GM21526 (cell line): ENCODE data around the gene GIPC1.

Source experiments
- ATAC-seq: cut with Tn5 transposase; IDR thresholded peaks from one replicate; pipeline ENCODE4 v1.9.1; 2021; ENCODE audit warnings: moderate library complexity; ENCODE audit not compliant: unreplicated experiment, low FRiP score

Gene GIPC1

DNA sequence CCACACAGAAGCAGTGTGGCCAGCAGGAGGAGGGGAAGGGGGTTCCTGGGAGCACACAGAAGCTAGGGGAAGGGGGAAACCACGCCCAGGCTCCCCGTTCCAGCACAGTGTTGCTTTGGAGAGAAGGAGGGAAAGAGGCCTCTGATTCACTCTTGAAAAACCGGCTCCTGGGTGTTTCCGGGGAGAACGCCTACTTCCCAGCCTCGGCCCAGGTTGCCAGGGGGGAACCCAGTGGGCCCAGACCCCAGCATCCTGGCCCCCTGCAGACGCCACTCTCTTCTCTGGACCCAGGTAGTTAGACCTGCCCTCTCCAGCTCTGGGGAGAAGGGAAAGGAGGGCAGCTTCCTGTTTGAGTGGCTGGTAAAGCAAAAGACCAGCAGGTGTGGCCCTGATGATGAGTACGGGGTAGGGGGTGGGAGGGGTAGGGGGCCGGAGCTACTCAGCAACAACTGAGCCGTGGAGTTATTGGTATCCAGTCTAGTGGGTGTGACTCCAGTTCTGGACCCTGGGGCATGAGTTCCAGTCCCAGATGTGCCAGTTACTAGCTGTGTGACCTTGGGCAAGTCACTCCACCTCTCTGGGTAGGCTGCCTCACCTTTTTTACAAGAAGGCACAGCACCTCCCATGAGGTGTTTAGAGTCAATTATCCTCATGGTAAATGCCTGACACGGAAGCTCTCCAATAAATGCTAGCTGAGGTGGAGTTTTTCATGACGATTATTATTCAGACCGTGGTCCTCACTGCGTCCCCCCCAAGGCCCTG lies 836 bp downstream of the GIPC1 start:
- no peak for ATAC-seq

DNA sequence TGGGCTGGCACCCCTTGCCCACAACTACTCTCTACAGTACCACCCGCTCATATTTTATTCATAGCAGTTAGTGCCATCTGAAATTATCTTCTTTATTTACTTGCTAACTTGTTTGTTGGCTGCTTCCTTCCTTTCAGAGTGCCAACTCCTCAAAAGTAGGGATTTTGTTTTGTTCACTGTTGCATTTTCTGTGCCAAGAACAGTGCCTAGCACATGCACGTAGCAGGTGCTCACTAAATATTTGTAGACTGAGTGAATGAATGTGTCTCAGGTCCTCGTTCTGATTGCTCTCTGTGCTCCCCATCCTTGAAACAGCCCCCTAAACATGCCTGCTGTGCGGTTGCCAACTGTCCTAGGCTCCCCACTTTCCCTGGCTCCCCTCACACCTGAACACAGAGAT lies 1.5 kb downstream of the GIPC1 start:
- ATAC-seq: no peak

DNA sequence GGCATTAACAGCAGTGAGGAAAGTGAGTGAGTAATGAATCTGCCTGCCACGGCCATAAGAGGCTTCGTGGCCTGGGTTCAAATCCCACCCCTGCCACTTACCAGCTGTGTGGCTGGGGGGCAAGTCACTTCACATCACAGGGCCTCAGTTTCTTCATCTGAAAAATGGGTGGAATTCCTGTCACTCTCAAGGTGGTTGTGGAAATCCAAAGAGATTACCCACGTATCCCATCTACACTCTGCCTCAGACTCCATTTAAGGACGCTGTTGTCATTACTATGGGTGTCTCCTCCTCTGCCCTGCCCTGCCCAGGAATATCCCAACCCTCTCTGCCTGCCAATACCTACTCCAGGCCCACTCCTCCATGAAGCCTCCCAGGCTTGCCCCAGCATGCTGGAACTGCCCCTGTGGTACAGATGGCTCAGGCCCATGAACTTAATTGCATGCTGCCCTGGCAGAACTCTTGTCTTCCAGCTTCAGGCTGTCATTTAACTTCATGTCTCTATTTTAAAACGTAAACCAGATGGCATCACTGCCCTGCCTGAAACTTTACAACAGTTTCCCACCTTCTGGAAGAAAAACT lies 3.1 kb downstream of the GIPC1 start:
- ATAC-seq: no peak

DNA sequence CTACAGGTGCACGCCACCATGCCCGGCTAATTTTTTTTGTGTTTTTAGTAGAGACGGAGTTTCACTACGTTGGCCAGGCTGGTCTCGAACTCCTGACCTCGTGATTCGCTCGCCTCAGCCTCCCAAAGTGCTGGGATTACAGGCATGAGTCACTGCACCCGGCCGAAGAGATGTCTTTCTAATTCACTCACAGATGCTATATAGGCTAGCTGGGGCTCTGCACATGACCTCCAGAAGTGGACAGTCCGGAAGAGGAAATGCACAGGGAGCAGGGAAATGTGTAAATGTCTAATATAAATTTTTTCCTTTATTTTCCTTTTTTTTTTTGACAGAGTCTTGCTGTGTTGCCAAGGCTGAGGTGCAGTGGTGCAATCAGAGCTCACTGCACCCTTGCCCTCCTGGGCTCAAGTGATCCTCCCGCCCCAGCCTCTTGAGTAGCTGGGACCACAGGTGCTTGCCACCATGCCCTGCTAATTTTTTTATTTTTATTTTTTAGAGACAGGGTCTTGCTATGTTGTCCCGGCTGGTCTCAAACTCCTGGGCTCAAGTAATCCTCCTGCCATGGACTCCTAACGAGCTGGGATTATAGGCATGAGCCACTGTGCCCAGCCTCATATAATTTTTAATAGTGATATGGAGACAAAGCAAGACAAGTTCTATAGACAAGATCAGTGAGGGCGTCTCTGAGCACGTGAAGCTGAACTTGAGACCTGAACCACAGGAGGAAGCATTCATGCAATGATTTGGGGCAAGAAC lies 8.4 kb downstream of the GIPC1 start:
- no peak for ATAC-seq

DNA sequence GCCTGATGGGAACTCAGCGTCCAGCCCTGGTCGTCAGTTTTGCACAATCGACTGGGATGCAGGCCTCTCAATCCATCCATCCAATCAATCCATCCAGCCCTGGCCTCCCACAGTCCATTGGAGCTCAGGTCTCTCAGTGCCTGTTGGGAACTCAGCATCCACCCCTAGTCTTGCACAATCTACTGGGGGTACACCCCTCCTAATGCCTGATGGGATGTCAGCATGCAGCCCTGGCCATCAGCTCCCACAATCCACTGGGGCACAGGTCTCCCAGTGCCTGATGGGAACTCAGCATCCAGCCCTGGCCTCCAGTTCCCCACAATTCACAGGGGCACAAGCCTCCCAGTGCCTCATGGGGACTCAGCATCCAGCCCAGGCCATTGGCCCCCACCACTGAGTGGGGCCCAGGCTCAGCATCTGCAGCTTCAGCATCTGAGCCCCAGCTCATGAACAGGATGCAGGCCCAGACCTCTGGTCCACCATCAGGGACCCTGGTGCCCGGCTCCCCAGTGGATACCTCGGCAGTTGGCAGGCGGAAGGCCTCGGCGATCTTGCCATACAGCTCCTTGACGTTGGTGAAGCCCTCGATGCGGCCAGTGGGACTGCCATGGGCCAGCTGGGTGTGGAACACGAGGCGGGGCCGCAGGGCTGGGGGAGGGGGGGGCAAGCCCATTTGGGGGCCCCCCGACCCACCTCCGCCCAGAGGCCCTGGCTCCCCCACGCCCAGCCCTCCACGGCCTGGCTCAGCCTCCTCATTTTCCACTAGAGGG lies 13.6 kb downstream of the GIPC1 start:
- ATAC-seq: no peak

DNA sequence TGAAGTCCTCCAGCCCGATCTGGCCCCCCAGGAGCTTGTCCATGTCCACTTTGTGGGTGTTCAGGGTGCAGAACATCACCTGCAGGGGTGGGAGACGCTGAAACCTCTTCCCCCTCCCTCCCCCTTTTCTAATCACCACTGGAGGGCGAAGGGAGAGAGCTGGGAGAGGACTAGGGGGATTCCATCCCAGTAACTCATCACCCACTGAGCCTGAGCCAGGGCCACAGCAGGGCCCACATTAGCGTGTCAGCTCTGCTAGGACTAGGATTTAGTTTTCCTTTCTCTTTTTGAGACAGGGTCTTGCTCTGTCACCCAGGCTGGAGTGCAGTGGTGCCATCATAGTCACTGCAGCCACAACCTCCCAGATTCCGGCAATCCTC lies 15.2 kb downstream of the GIPC1 start:
- ATAC-seq: no peak

DNA sequence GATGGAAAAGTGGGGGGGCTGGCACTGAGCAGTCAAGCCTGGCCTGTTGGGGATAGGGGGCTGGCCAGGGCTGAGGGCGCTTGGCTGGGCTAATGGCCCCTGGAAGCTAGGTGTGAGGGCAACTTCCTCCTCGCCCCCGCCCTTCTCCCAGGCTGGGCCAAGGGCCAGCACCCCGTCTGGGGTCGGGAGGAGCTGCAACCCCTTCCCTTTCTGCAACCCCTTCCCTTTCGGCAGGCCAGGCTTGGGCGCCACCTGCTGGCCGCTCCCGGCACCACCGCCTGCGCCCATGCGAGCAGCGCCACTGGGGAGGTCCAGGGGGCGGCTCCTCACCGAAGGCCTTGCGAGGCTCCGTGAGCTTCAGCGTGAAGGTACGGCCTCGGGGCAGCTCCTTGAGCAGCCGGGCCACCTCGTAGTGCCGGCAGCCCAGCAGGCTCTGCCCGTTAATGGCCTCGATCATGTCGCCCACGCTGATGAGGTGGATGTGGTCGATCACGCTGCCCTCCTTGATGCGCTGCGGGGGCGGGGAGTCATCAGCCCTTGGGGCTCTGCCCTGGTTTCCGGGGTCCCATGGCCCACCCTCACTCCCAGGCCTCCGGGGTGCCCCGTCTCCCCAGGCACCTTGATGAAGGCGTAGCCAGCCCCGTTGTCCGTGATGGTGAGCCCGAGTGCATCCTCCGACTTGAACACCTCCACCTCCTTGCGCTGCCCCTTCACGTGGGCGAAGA lies 15.8 kb downstream of the GIPC1 start:
- ATAC-seq: no peak

DNA sequence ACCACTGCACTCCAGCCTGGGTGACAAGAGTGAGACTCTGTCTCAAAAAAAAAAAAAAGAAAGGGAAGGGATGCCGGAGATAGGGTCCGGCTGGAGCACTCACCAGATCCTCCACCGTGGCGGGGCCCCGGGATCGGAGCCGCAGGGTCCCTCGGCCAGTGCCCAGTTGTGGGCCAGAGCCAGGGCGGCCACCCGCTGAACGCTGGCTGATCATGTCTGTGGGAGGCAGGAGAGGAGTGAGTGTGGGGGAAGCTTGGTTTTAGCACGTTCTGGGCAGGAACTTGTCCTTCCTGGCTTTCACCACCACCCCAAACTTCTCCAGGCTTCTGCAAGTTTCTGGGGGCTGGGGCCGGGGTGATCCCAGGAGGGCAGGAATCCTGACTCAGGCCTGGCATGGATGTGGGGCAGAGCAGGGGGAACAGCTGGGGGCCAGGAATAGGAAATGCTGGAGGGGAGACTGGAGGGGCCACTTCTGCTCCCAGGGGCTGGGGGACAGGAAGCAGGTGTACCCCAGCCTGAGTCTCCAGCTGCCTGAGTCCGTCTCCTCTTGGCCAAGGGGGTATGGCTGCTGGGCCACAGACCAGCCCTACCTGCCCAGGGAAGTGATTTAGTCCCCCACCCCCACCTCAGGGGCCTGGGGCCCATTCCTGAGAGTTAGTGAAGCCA lies 16.5 kb downstream of the GIPC1 start:
- ATAC-seq: no peak

DNA sequence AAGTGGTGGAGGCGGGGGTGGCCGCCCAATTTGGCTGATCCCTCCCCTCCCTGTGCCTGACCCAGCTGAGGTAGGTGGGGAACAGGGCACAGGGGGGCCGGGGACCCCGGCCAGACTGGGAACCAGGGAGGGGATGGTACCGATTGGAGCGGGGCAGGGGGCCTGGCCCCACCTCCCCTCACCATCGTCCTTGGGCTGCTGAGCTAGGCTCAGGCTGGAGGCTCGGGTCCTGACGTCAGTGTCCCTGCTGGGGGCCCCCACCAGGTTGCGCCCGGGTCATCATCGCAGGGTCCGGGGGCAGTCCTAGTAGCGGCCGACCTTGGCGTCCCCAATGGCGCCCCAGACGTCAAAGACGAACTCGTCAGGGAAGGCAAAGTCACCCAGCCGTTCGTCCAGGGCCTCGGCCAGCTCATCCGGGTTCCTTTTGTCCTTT lies 17.8 kb downstream of the GIPC1 start:
- no peak for ATAC-seq

DNA sequence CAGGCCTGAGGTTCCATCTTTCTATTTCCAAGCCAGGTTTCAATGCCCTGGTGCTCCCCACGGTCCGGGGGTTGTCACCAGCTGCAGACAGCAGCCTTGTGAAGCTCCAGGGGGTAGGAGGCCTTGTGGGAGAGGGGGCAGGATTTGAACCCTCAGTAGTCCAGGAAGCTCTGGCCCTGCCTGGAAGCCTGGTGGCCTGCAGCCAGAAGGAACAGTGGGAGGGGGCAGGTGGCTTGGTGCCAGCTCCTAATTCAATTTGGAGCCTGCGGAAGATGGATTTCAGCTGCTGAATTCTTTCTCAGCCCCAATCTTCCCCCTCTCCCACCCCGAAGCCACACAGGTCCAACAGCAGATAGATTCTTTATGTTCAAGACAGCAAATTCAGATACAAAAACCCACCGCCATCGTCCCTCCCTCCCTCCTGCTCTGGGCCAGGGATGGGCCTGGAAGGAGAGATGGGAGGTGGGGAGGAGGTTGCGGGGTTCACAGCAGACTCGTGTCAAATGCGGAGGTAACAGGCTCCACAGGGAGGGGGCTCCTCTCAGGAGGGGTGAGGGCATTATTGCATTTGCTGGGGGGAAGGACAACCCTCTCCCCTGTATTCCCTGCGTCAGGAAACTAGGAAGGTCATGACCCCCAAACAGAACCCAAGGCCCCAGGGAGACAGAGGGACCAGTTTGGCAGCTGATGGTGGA lies 18.4 kb downstream of the GIPC1 start:
- no peak for ATAC-seq

DNA sequence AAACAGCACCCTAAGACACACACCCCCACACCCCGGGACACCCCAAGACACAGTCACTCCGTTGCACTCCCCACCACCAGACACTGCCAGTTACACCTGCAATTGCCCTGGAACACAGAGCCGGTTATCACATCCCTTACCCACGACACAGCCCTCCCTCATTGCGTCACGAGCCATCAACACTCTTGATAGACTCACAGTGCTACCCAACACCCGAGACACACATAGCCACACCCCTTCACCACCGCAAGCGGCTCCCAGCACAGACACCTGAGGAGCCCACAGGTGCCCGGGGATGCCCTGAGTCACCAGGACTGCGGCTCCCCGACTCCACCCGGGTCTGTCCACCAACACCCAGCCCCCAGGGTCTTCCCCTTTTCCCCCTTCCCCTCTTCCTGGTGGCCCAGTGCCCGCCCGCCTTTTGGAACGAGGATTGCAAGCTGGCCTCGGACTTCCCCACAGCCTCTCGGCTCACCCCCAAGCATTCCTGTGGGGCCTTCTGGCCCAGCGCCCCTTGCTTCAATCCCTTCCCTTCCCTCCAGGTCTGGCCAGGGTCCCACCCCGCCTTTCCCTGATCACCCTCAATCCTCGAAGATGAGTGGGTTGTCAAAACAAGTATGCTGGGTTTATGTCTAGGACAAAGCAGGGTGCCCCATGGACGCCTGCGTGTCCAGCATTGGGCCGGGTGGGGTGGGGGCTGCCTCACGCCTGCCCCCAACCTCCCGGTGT lies 19.1 kb downstream of the GIPC1 start:
- no peak for ATAC-seq

DNA sequence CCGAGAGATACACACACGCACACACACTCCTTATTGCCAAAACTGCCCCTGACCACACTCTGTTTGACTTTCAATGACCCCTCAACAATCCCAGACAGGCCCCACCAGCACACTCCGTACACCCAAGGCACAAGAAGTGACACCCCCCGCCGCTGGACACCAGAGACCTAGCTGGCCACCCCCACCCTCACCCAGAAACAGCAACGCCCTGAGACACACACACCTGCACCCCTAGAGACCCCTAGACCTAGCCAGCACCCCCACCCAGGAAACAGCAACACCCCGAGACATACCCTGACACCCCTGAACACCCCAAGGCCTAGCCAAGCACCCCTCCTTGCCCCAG lies 19.6 kb downstream of the GIPC1 start:
- ATAC-seq: no peak

DNA sequence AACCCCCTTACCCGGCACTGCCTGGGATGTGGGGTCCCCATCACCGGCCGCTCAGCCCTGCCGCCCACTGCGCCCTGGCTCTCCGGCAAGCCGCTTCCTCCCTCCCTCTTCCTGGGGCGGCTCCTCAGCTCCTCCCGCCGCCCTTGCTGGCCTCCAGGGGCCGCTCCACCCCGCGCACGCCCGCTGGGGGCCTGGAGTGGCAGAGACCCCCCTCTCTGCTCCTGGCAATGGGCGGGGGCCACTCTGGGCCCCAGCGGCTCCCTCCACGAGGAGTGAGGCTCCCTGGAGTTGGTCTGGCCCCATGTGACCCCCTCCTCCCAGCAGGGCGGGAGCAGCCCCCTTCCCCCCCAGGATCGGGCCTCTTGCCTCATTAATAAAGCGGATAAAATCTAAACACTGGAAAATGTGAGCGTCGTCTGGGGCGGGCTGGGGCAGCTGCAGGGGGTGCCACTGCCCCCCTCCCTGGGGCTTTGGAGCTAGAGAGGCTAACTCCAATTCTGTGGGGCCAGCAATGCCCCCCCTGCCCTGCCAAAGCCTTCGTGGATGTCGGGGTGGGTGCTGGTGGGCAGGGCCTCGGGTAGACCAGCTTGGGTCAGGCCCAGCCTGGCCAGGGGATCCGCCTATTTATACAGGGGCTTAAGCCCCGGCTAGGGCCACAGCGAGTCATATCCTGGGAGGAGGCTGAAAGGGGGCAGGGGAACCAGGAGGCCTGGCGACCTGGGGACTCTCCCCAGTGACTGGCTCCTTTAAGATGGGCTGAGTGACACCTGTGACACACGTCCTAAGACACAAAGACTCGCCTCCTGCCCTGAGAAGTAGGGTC lies 20.5 kb downstream of the GIPC1 start, which contains the start of gene PTGER1:
Gene PTGER1 (minus strand): TSS at position 104 of the 823 bp plus-strand sequence. CDS start 1,034 bp downstream, outside the sequence.
- ATAC-seq: no peak

DNA sequence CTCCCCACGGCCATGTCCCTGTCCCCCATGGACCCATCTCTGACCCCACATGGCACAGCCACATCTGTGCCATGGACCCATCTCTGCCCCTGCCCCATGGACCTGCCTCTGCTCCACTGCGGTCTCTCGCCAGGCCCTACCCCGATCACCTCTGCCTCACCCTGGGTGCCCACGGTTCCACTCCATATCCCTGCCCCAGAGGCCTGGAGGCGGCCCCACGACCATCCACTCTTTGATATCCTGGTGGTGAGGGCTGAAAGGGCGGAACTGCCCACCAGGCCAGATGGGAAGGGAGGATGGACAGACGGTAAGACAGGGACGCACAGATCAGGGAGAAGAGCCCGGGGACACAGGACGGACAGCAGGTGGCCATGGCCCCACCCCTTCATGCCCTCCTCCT lies 21.1 kb downstream of the GIPC1 start:
- ATAC-seq: no peak

DNA sequence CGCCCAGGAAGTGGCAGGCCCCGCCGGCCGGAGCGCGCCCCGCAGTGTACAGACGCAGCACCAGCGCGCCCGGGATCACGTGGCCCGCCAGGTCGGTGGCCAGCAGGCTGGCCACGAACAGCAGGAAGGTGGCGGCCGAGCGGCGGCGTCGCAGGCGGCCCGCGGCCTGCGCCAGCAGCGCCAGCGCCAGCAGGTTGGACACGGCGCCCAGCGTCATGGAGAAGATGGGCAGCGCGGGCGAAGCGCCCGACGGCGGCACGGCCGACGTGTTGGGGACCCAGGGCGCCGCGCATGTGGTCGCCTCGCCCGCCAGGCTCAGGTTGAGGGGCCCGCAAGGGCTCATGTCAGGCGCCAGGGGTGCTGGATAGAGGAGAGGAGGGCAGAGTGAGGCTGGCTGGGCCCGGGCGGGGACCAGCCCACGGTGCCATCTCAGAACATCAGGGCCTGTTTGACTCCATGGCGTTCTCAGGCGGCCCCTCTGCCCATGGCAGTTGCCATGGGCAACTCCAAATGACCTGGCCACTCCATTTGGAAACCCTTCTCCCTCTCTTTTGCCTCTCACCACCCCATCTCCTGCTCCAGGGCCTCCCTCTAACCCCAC lies 21.8 kb downstream of the GIPC1 start:
- no peak for ATAC-seq

DNA sequence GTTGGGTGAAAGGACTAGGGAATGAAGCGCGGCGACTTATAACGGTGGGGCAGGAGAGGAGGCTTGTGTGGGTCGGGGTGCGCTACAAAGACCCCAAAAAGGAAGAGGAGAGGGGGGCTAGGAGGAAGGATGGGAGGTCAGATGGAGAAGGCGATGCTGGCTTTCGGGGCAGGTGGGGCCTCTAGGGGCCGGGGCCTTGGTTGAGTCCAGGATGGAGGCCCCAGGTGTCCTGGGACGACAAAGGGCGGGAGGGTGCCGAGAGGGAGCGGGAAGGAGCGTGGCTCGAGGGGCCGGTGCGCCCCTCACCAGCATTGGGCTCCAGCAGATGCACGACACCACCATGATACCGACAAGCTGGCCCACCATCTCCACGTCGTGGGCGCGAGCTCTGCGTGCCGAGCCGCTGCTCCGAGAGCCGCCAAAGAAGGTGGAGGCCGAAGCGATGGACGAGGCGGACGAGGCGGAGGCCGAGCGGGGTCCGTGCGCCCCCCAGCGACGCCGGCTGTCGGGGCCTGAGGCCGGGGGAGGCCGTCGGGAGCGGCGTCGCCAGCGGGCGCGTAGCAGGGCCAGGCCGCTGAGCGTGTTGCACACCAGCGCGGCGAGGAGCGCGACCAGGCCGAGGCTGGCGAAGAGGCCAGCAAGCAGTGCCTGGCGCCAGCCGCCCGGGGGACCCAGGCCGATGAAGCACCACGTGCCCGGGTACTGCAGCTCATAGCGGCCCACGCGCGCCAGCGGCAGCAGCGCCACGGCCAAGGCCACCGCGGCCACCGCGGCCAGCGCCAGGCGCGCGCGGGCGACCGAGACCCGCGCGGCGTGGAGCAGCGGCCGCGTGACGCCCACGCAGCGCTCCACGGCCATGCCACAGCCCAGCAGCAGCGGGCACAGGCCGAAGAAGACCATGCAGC lies 22.6 kb downstream of the GIPC1 start:
- ATAC-seq: no peak
